ENCODE measurements around the gene DLL1.

DLL1 gene

GRCh38 chr6:170295510-170296422, 4.9 kb upstream of the DLL1 start:
- DNase-seq: peak; percentile 53

- DNase-seq: no peak
These were observed 4.1 kb upstream of the DLL1 start for GRCh38 chr6:170294813-170295509.

DNA sequence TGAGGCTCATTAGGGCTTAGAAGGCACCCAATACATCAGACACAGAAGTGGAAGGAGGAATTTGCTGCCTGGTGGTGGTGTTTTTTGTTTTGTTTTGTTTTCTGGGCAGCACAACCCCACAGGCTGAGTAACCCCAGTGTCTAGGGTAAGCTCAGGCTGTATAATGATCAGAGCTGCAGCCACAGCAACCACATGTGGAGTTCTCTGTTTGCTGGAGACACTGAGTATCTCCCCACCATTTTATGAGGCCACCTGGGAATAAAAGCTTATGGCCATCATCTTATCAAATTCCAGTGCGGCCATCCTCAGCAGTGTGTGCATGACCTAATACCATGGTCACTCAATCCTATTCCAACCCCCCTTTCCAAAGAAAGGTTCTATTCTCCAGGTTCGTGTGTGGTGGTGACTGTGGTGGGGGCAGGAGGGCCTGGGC, 3.4 kb upstream of the DLL1 start:
- DNase-seq: no peak

DNA sequence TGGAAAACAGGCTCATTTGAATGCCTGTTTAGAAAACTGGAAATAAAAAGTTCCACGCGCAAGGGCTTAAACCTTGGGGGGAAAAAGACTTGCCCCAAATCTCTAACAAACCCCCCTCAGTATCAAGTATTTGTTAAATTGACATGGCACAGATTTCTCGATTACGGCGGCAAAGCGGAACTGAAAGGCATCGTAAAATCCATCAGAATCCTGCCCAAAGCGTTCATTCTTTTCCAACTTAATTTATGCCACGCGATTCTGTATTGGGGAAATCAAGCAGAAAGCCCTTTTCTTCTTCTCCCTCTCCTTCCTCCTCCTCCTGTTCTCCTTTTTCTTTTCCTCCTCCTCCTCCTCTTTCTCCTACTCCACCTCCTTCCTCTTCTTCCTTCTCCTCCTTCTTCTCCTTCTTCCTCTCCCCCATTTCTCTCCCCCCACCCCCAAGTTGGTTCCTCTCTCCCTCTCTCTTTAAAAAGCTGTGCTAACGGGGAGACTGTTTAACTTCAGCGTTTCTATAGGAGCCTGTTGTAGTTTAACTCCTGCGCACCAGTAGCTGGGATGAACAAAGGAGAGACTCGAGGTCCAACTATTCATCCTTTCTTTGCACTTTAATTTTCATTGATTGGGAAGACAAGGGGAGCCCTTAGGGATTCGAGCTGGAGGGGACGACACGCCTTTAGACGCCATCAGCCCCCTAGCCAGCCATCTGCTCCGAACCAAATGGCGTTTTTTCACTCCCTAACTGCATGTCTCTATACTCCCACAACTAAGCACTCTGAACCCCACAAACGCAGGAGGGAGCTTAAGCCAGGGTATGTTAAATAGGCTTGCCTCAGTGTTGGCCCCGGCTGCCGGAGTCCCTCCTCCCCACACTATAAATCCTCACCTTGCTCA, 2.7 kb upstream of the DLL1 start:
- no peak for DNase-seq

GRCh38 chr6:170292407-170293158, 1.7 kb upstream of the DLL1 start:
- DNase-seq: no peak

- no peak for DNase-seq
These were observed 1.2 kb upstream of the DLL1 start for GRCh38 chr6:170292111-170292406.

- DNase-seq: no peak
These were observed 613 bp upstream of the DLL1 start for GRCh38 chr6:170291271-170292110.

DNA sequence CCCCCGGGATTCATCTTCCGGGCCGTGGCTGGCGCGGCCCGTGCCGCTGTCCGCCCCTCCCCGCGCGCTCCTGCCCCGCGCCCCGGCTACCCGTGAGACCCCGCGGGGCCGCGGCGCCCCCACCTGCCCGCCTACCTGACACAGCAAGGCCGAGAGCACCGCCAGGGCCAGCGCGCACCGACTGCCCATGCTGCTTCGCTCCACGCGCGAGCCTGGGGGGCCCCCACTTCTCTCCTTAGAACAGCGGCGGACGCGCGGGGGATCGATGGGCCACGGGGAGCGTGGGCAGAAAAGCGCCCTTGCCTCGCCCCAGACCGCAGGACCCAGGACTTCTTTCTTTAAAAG, 955 bp downstream of the DLL1 start:
- no peak for DNase-seq

DNA sequence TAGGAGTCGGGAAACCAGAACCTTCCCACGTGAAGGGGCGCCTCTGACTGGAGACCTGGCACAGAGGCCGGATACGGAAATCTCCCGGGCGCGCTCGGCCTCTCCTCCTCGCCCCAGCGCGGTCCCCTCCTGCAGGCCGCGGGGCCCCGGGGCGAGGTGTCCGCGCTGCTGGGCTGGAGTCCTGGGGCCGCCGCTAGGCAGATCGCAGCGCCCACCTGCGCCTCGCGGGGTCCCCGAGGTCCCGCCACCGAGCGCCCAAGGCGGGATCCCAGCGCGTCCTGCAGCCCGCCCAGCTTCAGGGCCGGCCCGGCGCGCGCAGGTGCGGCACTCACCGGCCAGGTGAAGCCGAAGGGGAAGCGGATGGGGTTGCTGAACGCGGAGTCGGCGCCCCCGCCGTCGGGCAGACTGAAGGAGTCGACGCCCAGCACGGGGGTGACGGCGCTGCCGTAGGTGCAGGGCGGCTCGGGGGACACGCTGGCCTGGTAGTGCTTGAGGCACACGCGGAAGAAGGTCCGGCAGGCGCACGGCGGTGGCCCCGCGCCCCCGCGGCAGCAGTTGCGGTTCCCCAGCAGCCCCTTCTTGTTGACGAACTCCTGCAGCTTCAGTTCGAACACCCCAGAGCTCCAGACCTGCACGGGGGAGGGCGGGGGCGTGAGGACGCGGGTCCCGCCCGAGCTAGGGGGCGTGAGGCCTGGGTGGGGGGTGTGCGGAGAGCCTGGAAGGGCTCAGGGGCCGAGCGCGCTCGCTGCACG, 1.5 kb downstream of the DLL1 start:
- no peak for DNase-seq

DNA sequence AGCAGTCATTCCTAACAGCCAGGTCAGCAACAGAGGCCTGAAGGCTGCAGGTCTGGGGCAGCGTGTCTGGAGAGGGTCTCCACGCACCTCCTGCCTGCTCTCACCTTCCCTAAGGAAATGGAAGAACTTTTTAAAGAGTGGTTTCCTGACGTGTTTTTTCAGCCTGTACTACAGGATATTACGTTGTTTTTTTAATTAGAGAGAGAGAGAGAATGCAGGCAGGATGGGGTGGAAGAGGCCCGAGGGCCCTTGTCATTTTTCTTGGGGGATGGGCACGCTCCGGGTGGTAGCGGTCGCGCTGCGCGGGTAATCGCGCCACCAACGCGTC, 2.1 kb downstream of the DLL1 start:
- no peak for DNase-seq

- no peak for DNase-seq
These were observed 2.7 kb downstream of the DLL1 start for GRCh38 chr6:170288091-170288631.

DNA sequence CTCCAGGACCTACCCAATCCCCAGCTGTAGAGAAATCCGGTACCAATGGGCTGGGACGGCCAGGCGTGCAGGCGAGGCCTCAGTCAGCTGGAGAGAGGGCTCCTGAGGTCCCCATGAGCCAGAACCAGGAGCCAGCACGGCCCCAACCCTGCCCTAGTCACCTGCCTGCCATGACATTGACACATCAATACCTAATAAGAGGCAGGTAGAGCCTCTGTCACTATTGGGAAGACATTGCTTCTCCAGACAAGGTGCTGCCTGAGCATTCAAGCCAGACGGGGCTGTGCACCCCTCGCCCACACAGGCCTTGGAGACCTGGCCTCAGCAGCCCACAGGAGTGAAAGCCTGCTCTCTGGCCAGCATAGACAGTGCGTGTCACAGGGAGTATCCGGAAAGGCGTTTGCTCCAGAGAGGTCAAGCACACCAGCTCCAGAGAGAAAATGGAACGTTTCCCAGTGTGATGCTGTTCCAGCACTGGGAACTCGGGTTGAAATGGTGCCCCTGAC, 3.5 kb downstream of the DLL1 start:
- DNase-seq: no peak

DNA sequence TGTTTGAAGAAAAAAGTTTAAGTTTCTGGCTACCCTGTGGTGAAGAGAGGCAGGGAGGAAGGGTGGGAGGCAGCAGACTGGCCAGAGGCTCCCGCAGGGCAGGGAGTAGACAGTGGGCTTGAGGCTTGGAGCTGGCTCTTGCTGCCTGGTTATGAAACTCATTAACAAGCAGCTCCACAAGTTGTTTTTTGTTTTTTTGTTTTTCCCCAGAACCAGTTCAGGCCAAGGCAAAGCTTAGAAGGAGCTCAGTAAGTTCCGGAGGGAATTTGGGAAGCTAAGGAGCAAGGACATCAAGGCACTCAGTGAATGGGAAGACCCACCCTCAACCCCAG, 4.0 kb downstream of the DLL1 start:
- no peak for DNase-seq

- no peak for DNase-seq
These were observed 4.5 kb downstream of the DLL1 start for GRCh38 chr6:170286246-170286933.

- DNase-seq: no peak
These were observed 5.4 kb downstream of the DLL1 start for GRCh38 chr6:170285482-170285881.

DNA sequence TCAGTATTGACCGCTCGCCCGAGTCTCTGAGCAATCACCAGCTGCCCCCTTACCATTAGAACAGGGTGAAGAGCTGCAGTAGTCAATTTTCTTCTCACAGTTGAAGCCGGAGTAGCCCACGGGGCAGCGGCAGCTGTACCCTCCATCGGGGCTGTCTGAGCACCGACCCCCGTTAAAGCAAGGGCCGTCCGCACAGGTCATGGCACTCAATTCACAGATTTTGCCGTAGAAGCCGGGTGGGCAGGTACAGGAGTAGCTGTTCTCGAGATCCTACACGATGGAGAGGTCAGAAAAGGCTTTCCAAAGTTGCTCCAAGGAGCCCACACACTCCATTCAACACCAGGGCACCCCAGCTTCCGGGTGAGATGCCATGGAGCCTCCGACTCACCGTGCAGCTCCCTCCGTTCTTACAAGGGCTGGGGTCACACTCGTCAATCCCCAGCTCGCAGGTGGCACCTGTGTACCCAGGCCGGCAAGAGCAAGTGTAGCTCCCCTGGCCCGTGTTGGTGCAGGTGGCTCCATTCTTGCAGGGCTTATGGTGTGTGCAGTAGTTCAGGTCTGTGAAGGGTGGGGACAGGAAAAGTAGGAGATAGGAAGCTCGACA, 5.9 kb downstream of the DLL1 start:
- no peak for DNase-seq

- DNase-seq: no peak
These were observed 6.6 kb downstream of the DLL1 start for GRCh38 chr6:170284126-170284773.

DNA sequence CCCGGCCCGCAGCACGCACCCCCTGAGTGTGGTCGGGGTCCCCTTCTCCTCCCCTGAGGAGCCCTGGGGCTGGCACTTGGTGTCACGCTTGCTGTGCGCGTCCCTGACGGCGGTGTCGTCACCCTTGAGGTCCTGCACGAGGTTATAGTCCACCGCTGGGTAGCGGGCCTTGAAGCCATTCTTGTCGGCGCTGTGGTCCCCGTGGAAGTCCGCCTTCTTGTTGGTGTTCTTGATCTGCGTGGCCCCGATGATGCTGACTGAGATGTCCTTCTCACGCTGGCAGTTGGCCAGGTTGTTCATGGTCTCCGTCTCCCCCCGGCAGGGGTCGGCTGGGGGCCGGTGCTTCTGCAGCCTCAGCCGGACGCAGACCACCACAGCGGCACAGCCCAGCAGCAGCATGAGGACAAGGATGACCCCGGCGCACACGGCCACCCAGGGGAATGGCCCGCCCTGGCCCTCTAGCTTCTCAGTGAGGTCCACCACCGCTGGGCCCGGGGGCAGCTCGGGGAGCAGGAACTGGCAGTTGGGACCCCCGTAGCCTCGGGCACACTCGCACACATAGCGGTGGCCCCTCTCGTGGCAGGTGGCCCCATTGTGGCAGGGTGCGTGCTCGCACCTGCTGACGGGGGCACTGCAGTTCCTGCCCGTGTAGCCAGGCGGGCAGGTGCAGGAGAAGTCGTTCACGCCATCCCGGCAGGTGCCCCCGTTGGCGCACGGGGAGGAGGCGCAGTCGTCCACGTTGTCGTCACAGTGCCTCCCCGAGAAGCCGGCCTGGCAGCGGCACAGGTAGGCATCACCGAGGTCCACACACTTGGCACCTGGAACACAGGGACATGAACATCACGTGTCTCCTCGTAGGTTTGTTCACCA, 7.4 kb downstream of the DLL1 start:
- DNase-seq: no peak

Measured in activated CD4-positive, CD25-positive, alpha-beta regulatory T cell treated with anti-CD3 and anti-CD28 coated beads, Interleukin-2, amount 50 U/mL, for 72 hours (primary cell).